Measurements from ENCODE around the gene KMT5C.

- TF ChIP-seq, protein P1, sequence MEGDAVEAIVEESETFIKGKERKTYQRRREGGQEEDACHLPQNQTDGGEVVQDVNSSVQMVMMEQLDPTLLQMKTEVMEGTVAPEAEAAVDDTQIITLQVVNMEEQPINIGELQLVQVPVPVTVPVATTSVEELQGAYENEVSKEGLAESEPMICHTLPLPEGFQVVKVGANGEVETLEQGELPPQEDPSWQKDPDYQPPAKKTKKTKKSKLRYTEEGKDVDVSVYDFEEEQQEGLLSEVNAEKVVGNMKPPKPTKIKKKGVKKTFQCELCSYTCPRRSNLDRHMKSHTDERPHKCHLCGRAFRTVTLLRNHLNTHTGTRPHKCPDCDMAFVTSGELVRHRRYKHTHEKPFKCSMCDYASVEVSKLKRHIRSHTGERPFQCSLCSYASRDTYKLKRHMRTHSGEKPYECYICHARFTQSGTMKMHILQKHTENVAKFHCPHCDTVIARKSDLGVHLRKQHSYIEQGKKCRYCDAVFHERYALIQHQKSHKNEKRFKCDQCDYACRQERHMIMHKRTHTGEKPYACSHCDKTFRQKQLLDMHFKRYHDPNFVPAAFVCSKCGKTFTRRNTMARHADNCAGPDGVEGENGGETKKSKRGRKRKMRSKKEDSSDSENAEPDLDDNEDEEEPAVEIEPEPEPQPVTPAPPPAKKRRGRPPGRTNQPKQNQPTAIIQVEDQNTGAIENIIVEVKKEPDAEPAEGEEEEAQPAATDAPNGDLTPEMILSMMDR (conservative IDR thresholded peaks at IDR 0.05), result no peak
- TF ChIP-seq ZFX (IDR thresholded peaks at IDR 0.05), result no peak
Observed at GRCh38 chr19:55389386-55390317, 50.0 kb downstream of the KMT5C start.

Measured in C4-2B (cell line).